ENCODE data around the gene NEDD4L.

NEDD4L gene

GRCh38 chr18:58310517-58310916 is 266.5 kb downstream of the NEDD4L start:
- peak in 4 of 51 donors; percentile 8 to 80 (median 18) for DNase-seq

GRCh38 chr18:58311390-58311789 is 267.4 kb downstream of the NEDD4L start:
- no peak for DNase-seq

GRCh38 chr18:58313491-58314032 is 269.5 kb downstream of the NEDD4L start:
- no peak for DNase-seq

GRCh38 chr18:58314284-58314683 is 270.3 kb downstream of the NEDD4L start:
- DNase-seq: peak in 21 of 51 donors; percentile 8 to 70 (median 23)

GRCh38 chr18:58315041-58315440 is 271.0 kb downstream of the NEDD4L start:
- DNase-seq: no peak

GRCh38 chr18:58315739-58316215 is 271.8 kb downstream of the NEDD4L start:
- DNase-seq: peak in 1 of 51 donors; percentile 7

GRCh38 chr18:58316396-58317342 is 272.6 kb downstream of the NEDD4L start:
- peak in 5 of 51 donors; percentile 7 to 69 (median 24) for DNase-seq

- DNase-seq: no peak
Measured at GRCh38 chr18:58319719-58320118, 275.7 kb downstream of the NEDD4L start.

GRCh38 chr18:58320907-58321561 is 277.0 kb downstream of the NEDD4L start:
- DNase-seq: no peak

- DNase-seq: peak in 31 of 51 donors; percentile 6 to 61 (median 25)
Measured at GRCh38 chr18:58321986-58322385, 278.0 kb downstream of the NEDD4L start.

- no peak for DNase-seq
Measured at GRCh38 chr18:58322464-58322863, 278.4 kb downstream of the NEDD4L start.

- no peak for DNase-seq
Measured at GRCh38 chr18:58323866-58324762, 280.1 kb downstream of the NEDD4L start.

- DNase-seq: no peak
Measured at GRCh38 chr18:58324824-58325480, 280.9 kb downstream of the NEDD4L start.

GRCh38 chr18:58325494-58325893 is 281.5 kb downstream of the NEDD4L start:
- DNase-seq: no peak

GRCh38 chr18:58334061-58334460 is 290.0 kb downstream of the NEDD4L start:
- DNase-seq: no peak

- DNase-seq: no peak
Measured at GRCh38 chr18:58335223-58335622, 291.2 kb downstream of the NEDD4L start.

GRCh38 chr18:58335821-58336220 is 291.8 kb downstream of the NEDD4L start:
- no peak for DNase-seq

GRCh38 chr18:58336605-58337004 is 292.6 kb downstream of the NEDD4L start:
- no peak for DNase-seq

GRCh38 chr18:58337285-58337684 is 293.3 kb downstream of the NEDD4L start:
- no peak for DNase-seq

GRCh38 chr18:58337686-58338085 is 293.7 kb downstream of the NEDD4L start:
- no peak for DNase-seq

Measured in hypothalamus (tissue), 51 donors.